Kasumi-1 (cell line): ENCODE data around the gene SYNDIG1L.
A peak's percentile ranks its signal among the peaks of the same experiment; 100 is the strongest.
"Not testable (repeated sequence)": the region's sequence is repeated elsewhere in the genome, so short reads cannot be mapped to it uniquely, and the experiment has no call there.

Source experiments
- DNase-seq, 2 experiments: peaks; one replicate each; lab custom pipeline; 2025; lab: John Stamatoyannopoulos, UW

Gene SYNDIG1L

DNA sequence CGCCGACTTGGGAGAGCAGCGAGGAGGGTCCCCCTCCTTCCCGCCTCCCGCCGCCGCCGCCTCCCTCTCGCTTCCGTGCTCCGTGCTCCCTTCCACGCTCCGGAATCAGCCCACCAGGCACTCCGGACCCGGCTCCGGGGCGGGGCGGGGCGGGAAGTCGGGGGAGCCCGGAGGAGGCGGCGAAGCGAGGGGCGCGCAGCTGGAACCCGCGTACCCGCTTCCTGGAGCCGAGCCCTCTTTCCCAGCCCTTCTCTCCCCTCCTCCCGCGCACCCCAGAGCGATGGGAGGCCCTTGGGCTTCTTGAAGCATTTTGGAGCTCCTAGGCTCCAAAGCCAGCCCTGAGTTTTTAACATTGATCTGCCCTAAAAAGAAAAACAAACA is at the start of gene SYNDIG1L:
TSS of gene SYNDIG1L (minus strand) at position 9 of the 381 bp plus-strand sequence. CDS start 16,466 bp downstream, outside the sequence.
- no peak for DNase-seq

GRCh38 chr14:74475678-74476077 is 49.7 kb upstream of the SYNDIG1L start:
- DNase-seq = no peak

- no peak for DNase-seq
These were observed 48.4 kb upstream of the SYNDIG1L start for GRCh38 chr14:74474376-74474775.

DNA sequence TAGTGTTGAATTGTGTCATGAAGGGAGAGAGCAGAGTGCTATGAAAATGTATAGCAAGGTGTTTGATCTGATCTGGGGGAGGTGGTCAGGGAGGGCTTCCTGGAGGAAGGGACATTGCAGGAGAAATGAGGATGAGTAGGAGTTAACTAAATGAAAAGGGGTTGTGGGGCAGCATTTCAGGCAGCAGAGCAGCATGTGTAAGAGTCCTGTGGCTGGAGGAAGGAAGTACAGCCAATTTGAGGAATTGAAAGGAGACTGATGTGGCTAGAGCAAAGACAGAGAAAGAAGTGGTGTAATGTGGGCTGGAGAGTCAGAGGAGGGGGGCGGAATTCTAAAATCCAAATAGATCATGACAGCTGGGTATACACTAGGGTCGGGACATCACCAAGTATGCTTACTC is 46.6 kb upstream of the SYNDIG1L start:
- no peak for DNase-seq

DNA sequence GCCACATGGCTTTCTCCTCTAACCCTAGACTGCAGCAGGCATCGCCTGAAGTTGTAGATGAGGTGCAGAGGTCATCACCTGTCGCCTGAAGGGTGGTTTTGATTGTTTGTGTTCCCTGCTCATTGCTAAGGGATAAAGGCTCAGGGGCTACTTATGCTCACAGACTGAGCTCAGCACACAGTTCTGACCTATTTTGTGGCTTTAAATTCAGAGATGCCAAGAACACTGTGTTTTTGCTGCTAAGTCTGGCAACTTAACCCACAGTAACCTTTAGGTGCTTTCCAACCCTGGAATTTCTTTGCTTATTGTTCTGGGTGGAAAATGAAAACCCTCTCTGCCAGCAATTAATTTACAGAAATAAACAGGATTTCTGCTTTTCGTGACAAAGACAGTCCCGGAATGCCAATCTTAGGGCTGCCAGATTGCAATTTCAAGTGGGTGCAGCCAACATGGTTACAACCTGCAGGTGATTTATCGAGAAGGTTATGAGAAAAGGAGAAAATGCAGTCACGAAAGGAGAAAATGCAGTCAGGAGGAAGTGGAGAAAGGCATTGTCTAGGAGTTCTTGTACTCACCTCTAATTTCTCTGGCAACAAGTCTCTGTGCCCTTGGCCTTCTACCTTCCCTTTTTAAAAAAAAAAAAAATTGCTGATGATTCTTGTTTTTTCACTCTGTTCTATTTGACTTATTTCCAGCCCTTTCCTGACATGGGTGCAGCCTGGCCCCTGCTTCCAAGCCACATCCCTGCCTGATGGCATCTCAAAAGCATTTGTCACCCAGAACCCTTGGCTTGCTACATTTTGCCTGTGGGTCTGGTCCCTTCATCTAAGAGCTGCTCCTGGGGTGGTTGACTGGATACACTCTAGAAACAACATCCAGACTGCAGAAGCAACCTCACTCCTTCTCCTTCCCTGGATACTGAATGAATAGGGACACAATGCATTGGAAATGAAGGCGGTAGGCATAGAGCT is 43.8 kb upstream of the SYNDIG1L start:
- no peak for DNase-seq

- no peak for DNase-seq
These were observed 42.5 kb upstream of the SYNDIG1L start for GRCh38 chr14:74468513-74468912.

GRCh38 chr14:74465335-74465734 is 39.3 kb upstream of the SYNDIG1L start:
- DNase-seq = no peak

GRCh38 chr14:74464785-74465184 is 38.8 kb upstream of the SYNDIG1L start:
- DNase-seq = no peak

GRCh38 chr14:74463697-74464096 is 37.7 kb upstream of the SYNDIG1L start:
- no peak for DNase-seq

- no peak for DNase-seq
These were observed 37.0 kb upstream of the SYNDIG1L start for GRCh38 chr14:74462993-74463392.

DNA sequence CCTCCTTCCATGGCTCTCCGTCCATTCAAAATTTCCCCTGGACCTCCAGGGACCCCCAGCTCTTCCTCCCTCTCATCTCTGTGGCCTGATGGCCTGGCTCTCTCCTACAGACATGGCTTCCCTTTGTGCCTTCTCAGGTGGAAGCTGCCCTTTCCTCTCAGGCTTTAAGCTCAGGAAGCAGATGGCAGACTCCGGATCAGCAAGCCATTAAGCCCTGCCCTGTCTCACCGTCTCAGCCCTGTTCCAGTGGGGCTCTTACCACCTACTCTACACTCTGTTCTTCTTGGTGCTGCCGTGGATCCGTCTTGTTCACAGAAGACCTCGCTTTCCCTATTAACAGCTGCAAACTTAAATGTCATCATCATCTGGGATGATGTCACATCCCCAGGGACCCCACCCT is 34.0 kb upstream of the SYNDIG1L start:
- no peak for DNase-seq

DNA sequence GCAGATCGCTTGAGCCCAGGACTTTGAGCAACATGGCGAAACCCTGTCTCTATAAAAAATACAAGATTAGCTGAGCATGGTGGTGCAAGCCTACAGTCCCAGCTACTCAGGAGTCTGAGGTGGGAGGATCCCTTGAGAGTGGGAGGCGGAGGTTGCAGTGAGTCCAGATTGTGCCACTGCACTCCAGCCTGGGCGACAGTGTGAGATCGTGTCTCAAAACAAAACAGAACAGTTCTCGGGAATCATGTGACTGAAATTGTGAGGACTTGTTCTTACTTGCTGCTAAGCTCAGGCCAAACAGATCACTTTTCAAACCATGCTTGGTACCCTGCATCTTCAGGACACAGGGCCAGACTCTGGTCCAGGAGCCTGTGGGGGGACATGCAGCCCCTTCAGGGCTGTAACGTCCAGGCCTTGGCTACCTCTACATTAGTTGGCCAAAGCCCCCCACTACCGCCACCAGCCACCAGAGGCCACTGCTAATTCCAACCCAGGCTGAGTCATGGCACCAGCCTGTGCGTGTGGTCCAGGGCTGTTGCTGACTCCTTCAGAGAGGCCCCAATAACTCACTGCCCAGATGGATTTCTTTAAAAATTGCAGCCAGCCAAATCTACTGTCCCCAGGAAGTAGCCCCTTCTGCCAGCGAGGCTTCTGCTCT is 33.4 kb upstream of the SYNDIG1L start:
- DNase-seq = peak; percentile 20 to 44

- DNase-seq = no peak
These were observed 31.5 kb upstream of the SYNDIG1L start for GRCh38 chr14:74457565-74457895.

DNA sequence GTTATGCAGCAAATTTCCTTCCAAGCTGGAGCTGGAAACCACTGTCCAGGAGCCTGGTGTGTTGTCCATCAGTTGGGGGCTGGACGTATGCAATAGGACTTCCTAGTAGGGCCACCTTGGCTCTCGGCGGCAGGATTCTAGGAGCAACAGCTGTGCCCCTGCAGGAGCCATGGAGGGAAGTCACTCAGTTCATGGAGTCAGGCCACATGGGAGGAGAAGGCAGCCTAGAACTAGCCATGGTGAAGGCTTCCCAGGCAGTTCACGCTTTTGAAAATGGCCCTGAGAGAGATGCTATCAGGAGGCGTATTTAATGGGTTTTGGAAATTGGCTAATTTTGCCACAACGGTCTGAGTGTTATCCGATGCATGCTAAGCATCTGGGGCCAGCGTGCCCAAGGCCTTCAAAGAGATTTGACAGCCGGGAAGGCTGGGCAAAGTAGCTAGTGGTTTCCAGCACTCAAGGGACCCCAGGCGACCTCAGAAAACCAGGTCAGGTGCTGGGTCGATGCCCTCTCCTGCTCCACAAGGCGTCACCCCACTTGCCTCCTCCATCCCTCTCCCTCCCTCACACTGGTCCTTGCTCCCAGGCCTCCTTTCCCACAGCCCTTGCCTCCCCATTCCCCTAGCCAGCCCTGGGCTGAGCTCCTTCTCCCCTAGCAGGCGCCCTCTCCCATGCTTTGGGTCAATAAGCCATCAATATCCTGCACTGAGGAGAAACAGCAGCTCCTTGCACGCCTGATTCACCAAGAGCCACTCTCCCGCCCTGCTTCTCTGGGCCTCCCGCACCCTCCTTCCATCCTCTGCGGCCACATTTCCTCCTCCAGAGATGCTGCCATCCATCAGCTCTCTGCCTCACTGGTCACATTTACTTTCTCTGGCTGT is 30.9 kb upstream of the SYNDIG1L start:
- DNase-seq = no peak

- not testable (repeated sequence) for DNase-seq
These were observed 28.4 kb upstream of the SYNDIG1L start for GRCh38 chr14:74454397-74454796.

DNA sequence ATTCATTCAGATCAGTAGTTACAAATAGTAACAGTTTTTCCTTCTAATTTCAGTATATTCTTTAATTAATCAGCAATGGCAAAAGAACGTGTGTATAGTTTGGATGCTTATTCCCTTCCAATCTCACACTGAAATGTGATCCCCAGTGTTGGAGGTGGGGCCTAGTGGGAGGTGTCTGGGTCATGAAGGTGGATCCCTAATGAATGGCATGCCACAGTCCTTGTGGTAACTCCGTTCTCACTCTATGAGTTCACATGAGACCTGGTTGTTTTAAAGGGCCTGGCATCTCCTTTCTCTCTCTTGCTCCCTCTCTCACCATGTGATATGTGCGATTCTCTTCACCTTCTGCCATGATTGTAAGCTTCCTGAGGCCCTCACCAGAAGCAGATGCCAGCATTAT is 18.9 kb upstream of the SYNDIG1L start:
- no peak for DNase-seq

- no peak for DNase-seq
These were observed 16.7 kb upstream of the SYNDIG1L start for GRCh38 chr14:74442757-74443156.

- DNase-seq = no peak
These were observed 15.1 kb upstream of the SYNDIG1L start for GRCh38 chr14:74441113-74441512.

- no peak for DNase-seq
These were observed 12.4 kb upstream of the SYNDIG1L start for GRCh38 chr14:74438351-74438915.

DNA sequence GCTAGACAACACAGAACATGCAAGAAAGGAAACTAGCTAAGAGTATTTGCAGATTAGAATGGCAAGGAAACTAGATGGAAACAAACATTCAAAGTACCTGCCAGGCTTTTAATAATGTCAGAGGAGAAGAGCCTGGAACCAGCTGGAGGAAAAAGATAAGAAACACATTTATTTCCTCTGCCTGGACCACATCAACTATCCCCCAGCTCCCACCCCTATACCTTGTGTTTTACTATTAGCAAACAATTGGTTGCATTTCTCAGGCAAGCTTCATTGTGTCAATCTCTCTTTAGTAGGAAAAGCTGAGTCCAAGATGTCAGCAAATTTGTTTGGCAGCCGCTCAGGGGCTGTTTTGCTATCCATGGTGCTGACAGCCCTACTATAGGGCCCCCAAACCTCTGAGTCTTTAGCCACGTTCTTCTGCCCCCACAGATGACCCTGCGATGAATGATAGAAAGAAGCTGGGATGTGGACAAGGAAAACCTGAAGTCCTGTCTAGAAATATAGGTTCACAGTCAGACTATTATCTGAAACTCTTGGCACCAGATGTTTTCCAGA is 11.6 kb upstream of the SYNDIG1L start:
- DNase-seq = peak; percentile 4 to 8

- DNase-seq = no peak
These were observed 8.3 kb upstream of the SYNDIG1L start for GRCh38 chr14:74434294-74434693.

DNA sequence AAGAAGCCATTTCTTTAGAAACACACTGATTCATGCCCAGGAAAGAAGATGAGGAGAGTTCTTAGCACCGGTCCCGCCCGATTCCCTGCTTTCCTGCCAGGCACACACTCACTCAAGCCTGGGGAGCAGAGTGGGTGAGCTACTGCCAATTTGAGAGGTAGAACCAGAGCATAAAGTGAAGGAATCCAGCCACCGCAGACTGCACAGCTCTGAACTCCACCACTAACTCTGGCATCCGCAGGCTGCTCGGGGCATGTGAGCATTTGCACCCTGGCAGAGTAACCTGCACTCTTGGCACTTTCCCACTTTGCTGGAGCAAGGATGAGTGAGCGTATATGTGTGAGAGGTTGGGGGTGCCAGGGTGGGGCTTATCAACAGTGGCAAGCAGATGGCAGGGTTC is 4.0 kb upstream of the SYNDIG1L start:
- DNase-seq = no peak
